Stimulated activated CD4-positive, alpha-beta T cell treated with anti-CD3 and anti-CD28 coated beads, Interleukin-4, amount 100 ng/mL, for 48 hours (primary cell): ENCODE data around the gene SAMHD1.
"Not testable (repeated sequence)": the region's sequence is repeated elsewhere in the genome, so short reads cannot be mapped to it uniquely, and the experiment has no call there.

Source experiments
- DNase-seq, 2 donors: peaks; one replicate each; pipeline ENCODE4 v3.0.0-alpha.2; 2020; ENCODE audit warnings: low read depth in 2 of 2

SAMHD1 gene

DNA sequence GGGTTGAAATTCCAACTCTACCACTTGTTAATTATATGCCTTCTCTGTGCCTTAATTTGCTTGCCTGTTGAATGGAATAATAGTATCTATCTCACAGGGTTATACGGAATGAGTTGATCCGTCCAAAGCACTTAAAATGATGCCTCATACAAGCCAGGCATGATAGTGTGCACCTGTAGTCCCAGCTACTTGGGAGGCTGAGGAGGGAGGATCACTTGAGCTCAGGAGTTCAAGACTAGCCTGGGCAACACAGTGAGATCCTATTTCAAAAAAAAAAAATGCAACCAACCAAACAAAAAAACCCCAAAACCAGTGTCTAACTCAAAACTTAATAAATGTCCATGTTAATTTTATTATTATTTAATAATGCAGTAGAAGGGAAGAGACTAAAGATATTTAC, 35.3 kb downstream of the SAMHD1 start:
- DNase-seq: no peak

- no peak for DNase-seq
These were observed 42.9 kb downstream of the SAMHD1 start for GRCh38 chr20:36908603-36909002.

DNA sequence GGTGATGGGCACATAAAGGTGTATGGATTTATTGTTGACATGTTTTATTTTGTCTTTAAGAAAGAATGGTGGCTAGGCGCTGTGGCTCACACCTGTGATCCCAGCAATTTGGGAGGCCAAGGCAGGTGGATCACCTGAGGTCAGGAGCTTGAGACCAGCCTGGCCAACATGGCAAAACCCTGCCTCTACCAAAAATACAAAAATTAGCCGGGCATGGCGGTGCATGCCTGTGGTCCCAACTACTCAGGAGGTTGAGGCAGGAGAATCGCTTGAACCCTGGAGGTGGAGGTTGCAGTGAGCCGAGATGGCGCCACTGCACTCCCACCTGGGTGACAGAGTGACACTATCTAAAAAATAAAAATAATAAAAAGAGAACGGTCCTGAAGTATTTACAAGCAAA, 45.4 kb downstream of the SAMHD1 start:
- not testable (repeated sequence) for DNase-seq

- DNase-seq: not testable (repeated sequence)
These were observed 45.9 kb downstream of the SAMHD1 start for GRCh38 chr20:36905566-36905965.

DNA sequence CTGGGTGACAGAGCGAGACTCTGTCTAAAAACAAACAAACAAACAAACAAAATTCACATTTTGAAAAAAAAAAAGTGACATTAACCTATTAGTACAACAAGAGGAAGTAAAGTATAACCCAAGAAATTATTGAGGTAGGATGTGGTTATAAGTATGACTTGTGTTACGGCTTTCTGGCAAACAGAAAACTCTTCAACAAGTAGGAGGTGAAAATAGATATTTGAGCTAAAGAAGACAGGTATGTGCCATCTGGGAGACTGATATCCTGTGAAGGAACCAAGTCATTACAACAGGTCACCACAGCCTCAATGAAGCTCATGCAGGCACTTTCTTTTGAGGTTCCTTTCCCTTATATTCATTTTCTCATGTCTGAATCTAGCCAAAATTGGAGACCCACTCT, 46.8 kb downstream of the SAMHD1 start:
- no peak for DNase-seq

- DNase-seq: no peak
These were observed 56.5 kb downstream of the SAMHD1 start for GRCh38 chr20:36895036-36895435.

GRCh38 chr20:36893801-36894200, 57.7 kb downstream of the SAMHD1 start:
- no peak for DNase-seq

- no peak for DNase-seq
These were observed 60.3 kb downstream of the SAMHD1 start for GRCh38 chr20:36891211-36891610.

- no peak for DNase-seq
These were observed 60.9 kb downstream of the SAMHD1 start for GRCh38 chr20:36890586-36890985.

DNA sequence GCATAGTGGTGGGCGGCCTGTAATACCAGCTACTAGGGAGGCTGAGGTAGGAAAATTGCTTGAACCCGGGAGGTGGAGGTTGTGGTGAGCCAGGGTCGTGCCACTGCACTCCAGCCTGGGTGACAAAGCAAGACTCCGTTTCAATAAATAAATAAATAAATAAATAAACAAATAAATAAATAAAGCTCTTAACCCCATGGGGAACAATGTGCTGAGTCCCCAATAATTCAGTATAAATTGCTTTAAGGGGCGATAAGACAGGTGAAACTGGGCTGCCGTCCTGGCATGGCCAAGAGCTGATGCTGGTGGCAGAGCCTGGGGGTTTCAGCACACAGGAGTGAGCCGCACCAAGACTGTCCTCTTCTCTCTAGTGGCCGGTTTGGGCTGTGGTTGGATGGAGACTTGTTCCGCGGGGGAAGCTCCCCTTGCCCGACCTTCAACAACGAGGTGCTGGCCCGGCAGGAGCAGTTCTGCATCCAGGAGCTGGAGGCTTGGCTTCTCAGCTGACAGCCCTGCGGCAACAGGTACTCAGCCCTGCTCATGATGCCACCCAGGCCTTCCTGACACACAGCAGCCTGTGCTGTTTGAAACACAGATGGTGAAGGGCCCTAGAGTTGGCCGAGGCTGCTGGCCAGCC, 62.5 kb downstream of the SAMHD1 start:
- DNase-seq: no peak

DNA sequence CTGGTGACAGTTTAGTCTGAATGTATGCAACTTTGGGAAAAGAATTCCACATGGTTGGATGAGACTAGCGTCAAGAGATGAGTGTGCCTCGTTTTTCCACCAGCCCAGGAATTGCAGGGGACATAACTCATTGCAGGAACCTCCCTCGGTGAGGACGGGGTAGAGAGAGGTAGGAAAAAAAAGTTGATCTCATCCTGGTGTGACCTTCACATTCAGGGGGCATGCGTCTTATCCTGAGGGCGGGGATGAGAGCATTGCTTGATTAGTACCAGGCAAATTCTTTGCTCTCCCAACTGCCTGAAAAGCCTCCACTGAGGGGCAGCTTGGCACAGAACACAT, 63.8 kb downstream of the SAMHD1 start:
- no peak for DNase-seq

DNA sequence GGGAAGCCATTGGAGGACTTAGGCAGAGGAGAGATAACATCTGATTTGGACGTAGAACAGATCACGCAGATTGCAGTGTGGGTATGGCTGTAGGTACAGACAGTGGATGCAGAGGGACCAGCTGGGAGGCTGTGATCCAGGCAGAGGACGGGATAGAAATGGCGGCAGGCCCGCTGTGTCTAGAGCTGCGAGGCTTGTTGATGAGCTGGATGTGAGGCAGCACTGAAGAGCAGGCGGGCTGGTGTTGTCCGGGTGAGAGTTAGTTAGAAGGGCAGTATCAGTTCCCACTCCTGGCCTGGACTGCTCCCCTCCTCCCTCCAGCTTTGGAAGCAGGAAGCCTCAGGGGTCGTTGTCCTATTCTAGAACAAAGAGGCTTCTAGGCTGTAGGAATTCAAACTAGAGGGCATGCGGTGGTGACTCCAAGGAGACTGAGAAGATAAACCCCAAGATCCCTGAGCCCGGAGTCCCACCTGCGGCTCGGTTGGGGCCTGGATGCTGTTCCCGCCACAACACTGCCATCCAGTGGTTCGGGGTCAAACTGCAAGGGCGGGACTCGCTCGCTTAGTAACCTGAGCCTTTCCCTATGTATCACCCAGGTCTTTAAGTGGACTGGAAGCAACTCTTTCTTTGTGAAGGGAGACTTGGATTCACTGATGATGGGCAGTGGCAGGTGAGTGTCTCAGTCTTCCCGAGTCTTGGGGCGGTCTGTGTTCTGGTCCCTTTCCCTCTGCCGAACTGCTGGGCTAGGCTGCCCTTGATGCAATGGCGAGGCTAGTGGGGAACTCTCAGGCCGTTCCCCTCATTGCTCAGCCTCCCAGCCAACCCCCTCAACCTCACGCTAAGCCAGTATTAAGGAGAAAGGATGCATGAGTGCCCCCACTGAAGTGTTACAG, 64.4 kb downstream of the SAMHD1 start:
- peak; percentile 78 to 85 for DNase-seq

DNA sequence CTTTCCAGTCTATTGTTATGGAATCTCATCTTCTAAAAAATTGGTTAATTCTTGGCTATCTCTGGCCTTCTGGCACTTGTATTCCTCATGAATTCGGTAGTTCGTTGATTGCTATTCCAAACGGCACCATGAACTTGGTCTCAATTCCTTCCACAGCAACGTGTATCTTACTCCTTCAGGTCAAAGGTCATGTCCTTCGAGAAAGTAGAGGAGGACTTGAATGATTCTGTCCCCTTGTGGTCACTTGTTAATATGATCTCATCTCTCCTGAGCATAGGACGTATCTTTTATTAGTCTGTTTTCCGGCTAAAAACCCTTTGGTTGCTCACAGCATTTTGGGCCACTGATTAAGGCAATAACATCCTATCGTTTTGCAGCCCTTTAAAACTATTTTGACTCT, 66.2 kb downstream of the SAMHD1 start:
- no peak for DNase-seq

- DNase-seq: no peak
These were observed 67.5 kb downstream of the SAMHD1 start for GRCh38 chr20:36883977-36884535.

DNA sequence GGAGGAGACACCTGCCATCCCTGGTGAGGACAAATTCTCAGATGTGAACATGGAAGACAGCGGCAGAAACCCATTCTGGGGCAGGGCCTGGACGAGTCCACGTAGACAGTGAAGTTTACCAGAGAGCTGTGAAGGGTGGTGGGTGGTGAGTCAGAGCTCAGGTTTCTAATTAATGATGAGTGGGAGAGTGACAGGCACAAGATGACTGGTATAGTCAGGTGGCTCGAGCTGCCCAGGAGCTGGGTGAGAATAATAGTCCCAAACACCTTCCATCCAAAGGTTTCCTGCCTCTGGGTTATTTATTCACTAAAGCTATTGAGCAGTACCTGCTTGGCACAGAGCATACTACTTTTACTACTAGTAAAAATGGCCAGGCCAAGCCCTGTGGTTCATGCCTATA, 69.6 kb downstream of the SAMHD1 start:
- DNase-seq: no peak

DNA sequence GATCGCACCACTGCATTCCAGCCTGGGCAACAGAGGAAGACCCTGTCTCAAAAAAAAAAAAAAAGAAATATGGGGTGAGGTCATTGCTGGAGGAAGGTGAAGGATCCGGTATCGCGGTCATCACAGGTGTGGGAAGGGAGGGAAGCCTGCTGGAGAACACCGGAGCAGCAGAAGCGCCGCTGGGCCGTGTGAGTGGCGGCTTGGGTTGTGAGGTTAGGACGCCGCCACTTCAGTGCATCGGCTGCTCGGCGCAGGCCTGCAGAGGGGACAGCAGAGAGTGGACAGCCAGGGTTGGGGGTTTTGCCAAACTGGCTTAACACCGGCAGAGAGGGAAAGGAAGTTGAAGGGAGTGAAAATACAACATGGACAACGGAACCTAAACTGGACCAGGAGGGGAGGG, 70.2 kb downstream of the SAMHD1 start:
- DNase-seq: no peak

- no peak for DNase-seq
These were observed 70.7 kb downstream of the SAMHD1 start for GRCh38 chr20:36880741-36881250.

GRCh38 chr20:36878941-36879340, 72.6 kb downstream of the SAMHD1 start:
- no peak for DNase-seq

GRCh38 chr20:36876473-36876833, 75.1 kb downstream of the SAMHD1 start:
- DNase-seq: no peak

DNA sequence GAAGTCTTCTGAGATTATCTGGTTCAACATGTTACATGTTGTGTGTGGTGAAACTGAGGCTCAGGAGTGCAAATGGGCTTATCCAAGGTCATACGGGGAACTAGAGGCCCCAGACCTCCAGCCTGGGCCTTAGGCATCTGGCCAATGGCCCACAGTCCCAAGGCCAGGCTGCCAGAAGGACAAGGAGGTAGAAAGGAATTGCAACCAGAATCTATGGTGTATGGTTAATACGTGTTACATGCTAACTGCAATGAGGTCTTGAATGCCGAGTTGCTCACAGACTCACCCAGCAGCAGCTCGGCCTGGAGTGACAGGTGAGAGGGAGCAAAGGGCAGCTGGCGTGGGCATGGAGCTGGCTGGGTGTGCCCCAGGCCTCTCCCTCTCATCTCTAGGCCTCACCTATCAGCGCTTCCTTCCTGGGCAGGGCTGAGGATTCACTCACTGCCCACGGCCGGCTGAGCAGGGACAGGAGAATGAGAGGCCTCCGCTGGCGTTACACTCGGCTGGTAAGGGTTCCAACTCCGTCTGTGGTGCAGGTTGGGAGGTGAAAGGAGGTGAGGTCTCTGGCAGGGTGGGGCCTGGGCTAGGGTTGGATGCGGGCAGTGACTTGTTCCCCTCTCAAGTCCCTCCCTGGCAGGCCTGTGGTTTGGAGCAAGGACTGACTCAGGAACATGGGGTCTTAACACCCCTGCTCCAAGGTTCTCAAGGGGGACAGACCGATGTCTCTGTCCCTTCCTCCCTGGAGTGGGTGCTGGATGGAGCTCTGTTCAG, 75.6 kb downstream of the SAMHD1 start, which contains the start of gene TLDC2:
Gene TLDC2 (plus strand): TSS at position 437 of the 771 bp plus-strand sequence. CDS start 37 bp downstream, at position 474.
- no peak for DNase-seq

GRCh38 chr20:36875093-36875492, 76.4 kb downstream of the SAMHD1 start:
- DNase-seq: not testable (repeated sequence)
